ENCODE measurements around the gene CLDN12.

The CLDN12 gene

GRCh38 chr7:90403174-90404113 lies at the start of gene CLDN12:
TSS of gene CLDN12 (plus strand) at chr7:90403461. CDS start at chr7:90412677, 9,216 bp downstream.
- DNase-seq (ENCODE audit: low read depth), result peak; percentile 96

- peak; percentile 22 for DNase-seq (ENCODE audit: low read depth)
Measured at GRCh38 chr7:90383422-90383821, 19.8 kb upstream of the CLDN12 start.

GRCh38 chr7:90383861-90384260 lies 19.4 kb upstream of the CLDN12 start:
- peak; percentile 9 for DNase-seq (ENCODE audit: low read depth)

- no peak for DNase-seq (ENCODE audit: low read depth)
Measured at GRCh38 chr7:90384433-90384832, 18.8 kb upstream of the CLDN12 start.

GRCh38 chr7:90387470-90388240 lies 15.6 kb upstream of the CLDN12 start:
- DNase-seq (ENCODE audit: low read depth), result peak; percentile 21

GRCh38 chr7:90390926-90391325 lies 12.3 kb upstream of the CLDN12 start:
- DNase-seq (ENCODE audit: low read depth), result no peak

GRCh38 chr7:90391488-90391887 lies 11.8 kb upstream of the CLDN12 start:
- no peak for DNase-seq (ENCODE audit: low read depth)

- no peak for DNase-seq (ENCODE audit: low read depth)
Measured at GRCh38 chr7:90396420-90396819, 6.8 kb upstream of the CLDN12 start.

GRCh38 chr7:90401989-90402388 lies 1.3 kb upstream of the CLDN12 start:
- DNase-seq (ENCODE audit: low read depth), result peak; percentile 14

- no peak for DNase-seq (ENCODE audit: low read depth)
Measured at GRCh38 chr7:90402785-90403173, 482 bp upstream of the CLDN12 start.

- DNase-seq (ENCODE audit: low read depth), result no peak
Measured at GRCh38 chr7:90404777-90405176, 1.5 kb downstream of the CLDN12 start.

GRCh38 chr7:90407484-90407821 lies 4.2 kb downstream of the CLDN12 start:
- DNase-seq (ENCODE audit: low read depth), result no peak

- no peak for DNase-seq (ENCODE audit: low read depth)
Measured at GRCh38 chr7:90408142-90408541, 4.9 kb downstream of the CLDN12 start.

- DNase-seq (ENCODE audit: low read depth), result no peak
Measured at GRCh38 chr7:90409667-90410066, 6.4 kb downstream of the CLDN12 start.

- no peak for DNase-seq (ENCODE audit: low read depth)
Measured at GRCh38 chr7:90411510-90411909, 8.2 kb downstream of the CLDN12 start.

GRCh38 chr7:90412458-90413184 lies 9.4 kb downstream of the CLDN12 start:
- DNase-seq (ENCODE audit: low read depth), result no peak

GRCh38 chr7:90413185-90413528 lies 9.9 kb downstream of the CLDN12 start:
- DNase-seq (ENCODE audit: low read depth), result no peak

- no peak for DNase-seq (ENCODE audit: low read depth)
Measured at GRCh38 chr7:90421651-90422050, 18.4 kb downstream of the CLDN12 start.

- no peak for DNase-seq (ENCODE audit: low read depth)
Measured at GRCh38 chr7:90424720-90425119, 21.5 kb downstream of the CLDN12 start.

GRCh38 chr7:90425376-90425775 lies 22.1 kb downstream of the CLDN12 start:
- no peak for DNase-seq (ENCODE audit: low read depth)

- DNase-seq (ENCODE audit: low read depth), result no peak
Measured at GRCh38 chr7:90430614-90431460, 27.6 kb downstream of the CLDN12 start.

GRCh38 chr7:90432752-90433151 lies 29.5 kb downstream of the CLDN12 start:
- no peak for DNase-seq (ENCODE audit: low read depth)
